DMS 273 treated with DMSO at 0.1 percent for 48 hours (cell line): ENCODE measurements around the gene MARK2.

Experiments
- DNase-seq: peaks from one replicate; lab custom pipeline; 2025; lab: John Stamatoyannopoulos, UW

MARK2 gene

DNA sequence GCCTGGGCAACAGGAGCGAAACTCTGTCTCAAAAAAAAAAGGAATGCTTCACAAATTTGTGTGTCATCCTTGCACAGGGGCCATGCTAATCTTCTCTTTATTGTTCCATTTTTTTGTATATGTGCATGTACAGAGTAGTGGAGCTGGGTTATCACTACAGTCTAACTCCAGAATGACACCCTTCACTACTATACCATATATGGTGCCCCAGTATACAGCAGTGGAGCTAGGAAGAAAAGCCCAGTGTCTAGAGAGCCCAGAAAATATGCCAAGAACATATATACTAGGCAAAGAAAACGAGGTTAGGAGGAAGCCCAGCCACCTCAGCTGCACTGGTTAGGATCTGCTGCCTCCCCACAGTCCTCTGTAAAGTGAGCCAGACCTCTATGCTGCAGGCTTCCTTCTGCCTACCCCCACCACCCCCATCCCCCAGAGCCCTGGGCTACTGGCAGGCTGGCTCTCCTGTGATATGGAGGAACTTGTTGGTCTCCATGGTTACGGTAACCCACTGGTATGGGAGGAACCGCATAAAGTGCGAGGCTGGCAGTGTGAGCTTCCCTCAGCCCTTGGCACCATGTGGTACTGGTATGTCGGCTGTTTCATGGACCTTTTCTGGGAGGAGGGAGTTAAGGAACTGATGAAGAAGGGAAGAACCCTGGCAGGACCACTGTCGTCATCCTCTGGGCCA, 43.8 kb downstream of the MARK2 start:
- no peak for DNase-seq

- no peak for DNase-seq
Measured at GRCh38 chr11:63883791-63884190, 44.9 kb downstream of the MARK2 start.

DNA sequence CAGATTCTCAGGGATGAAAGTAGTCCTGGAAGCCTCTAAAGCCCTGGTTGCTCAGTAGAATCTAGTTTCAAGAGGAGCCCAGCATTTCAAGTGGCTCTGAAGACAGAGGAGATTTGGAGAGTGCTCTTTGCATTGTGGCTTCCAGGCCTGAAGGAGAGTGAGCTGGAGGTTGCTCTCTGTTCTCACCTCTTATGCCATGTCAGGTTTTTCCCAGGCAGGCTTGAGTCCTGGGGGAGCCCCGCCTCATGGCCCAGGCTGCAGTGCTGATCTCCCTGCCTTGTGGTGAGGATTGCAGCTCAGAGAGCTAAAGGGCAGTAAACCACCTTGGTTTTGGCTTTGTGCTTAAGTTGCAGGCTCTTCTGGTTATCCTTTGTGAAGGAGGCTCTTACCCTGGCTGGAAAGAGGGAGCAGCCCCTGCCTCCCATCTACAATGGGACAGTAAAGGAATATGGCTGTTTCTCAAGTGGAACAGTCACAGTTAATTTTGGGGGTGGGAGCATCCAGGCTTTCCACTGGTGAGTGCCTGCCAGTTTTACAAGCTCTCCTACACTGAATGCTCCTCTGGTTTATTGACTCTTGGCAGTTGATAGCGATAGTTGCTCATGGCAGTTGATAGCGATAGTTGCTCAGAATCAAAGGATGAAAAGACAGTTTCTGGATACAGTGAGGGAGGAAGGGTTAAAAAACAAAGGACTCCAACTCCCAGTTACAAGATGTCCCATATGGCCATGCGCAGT, 45.5 kb downstream of the MARK2 start:
- no peak for DNase-seq

- no peak for DNase-seq
Measured at GRCh38 chr11:63887386-63887999, 48.6 kb downstream of the MARK2 start.

- DNase-seq = no peak
Measured at GRCh38 chr11:63888170-63889086, 49.5 kb downstream of the MARK2 start.

- DNase-seq = no peak
Measured at GRCh38 chr11:63889344-63889743, 50.4 kb downstream of the MARK2 start.

GRCh38 chr11:63890368-63890767, 51.5 kb downstream of the MARK2 start:
- no peak for DNase-seq

- no peak for DNase-seq
Measured at GRCh38 chr11:63892228-63892627, 53.3 kb downstream of the MARK2 start.

GRCh38 chr11:63893355-63893754, 54.4 kb downstream of the MARK2 start:
- no peak for DNase-seq

DNA sequence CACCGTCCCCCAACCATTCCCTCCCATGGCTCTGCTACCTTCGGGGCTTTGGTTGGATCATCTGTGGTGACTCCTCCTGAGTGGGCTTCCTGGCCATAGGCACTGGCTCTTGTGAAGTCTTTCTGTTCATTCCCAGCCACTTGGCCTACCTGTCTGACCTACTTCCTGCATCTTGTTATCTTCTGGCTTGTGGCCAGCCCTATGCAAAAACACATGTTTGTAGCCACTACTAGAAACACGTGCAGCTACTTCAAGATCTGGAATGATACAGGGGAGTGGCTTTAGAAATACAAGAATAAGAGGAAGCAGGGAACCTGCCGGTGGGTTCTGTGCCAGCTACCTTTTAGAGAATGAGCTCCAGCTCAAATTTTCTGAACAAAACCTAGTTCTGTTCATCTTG, 57.2 kb downstream of the MARK2 start:
- DNase-seq = no peak

- no peak for DNase-seq
Measured at GRCh38 chr11:63897459-63898146, 58.7 kb downstream of the MARK2 start.

- DNase-seq = no peak
Measured at GRCh38 chr11:63901660-63902059, 62.8 kb downstream of the MARK2 start.

GRCh38 chr11:63903884-63904283, 65.0 kb downstream of the MARK2 start:
- no peak for DNase-seq

GRCh38 chr11:63904743-63905142, 65.8 kb downstream of the MARK2 start:
- DNase-seq = no peak

DNA sequence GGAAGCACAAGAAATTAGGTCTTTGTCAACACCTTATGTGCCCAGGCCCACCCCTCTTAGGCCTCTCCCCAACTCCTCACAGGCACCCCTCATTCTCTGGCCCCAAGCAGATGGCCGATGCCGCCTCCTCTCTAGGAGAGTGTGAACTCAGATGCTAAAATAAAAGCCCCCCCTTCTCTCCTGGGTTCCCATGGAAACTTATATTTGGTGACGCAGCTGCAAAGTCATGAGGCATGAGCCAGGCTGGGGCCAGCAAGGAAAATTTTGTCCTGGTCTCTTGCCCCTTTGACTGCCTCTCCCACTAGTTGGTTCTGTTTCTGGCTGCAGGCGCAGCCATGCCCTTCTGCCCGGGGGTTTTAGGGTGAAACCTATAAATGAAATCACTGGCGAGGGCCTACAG, 66.3 kb downstream of the MARK2 start:
- DNase-seq = no peak

GRCh38 chr11:63906087-63906486, 67.2 kb downstream of the MARK2 start:
- DNase-seq = no peak

DNA sequence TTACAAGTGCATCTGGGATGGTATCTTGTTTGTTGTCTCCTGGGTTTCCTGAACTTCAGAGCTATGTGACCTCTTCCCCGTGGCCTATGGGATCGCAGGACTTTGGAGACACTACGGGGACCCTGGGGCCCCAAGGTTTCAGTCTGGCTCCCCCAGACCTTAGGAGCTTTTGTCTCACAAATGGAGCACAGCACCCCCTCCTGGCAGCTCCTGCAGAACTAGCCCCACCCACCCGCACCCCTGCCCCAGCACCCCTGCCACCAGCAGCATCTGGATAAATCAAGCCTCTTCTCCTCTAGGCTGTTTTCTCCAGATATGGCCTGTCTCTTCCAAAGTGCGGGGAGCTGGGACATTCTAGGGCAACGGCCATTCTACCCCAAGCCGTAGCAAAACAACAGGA, 67.7 kb downstream of the MARK2 start:
- DNase-seq = no peak

GRCh38 chr11:63907063-63907462, 68.2 kb downstream of the MARK2 start:
- DNase-seq = no peak

DNA sequence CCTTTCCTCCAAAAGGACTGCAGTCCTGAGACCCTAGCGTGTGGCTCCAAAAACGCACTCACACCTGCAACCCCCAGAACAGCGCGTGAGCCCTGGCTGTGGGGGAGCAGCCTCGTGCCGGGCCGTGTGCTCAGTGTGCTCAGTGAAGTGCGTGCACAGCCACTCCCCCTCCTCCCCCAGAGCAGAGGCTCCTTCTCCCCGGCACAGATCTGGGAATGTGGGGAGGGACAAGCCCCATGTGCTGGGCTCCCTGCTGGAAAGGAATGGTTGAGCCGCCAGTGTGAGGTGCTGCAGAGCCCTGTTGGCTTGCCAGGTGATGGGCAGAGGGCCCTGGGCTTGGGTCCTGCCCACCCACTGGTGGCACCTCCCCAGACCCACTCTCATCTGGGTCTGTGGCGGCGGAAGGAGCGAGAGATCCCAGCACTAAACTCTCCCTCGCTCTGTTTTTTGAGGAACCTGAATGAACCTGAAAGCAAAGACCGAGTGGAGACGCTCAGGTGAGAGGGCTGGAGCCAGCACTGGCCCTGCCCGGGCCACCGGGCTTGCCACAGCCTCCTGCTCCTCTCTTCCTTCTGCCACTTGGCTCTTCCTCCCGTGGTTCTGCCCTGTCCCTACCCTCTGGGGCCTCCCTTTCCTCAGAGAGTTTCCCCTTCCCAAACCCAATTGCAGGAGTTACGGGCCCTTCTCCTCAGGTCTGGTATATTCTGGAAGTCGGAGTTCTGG, 69.1 kb downstream of the MARK2 start:
- no peak for DNase-seq

GRCh38 chr11:63908631-63909401, 69.9 kb downstream of the MARK2 start:
- no peak for DNase-seq
